GM18861 (cell line): Measurements from ENCODE around the gene MANF.

ENCODE experiments used
- ATAC-seq: cut with Tn5 transposase; IDR thresholded peaks from one replicate; pipeline ENCODE4 v1.9.1; 2021; ENCODE audit not compliant: unreplicated experiment

Gene MANF

DNA sequence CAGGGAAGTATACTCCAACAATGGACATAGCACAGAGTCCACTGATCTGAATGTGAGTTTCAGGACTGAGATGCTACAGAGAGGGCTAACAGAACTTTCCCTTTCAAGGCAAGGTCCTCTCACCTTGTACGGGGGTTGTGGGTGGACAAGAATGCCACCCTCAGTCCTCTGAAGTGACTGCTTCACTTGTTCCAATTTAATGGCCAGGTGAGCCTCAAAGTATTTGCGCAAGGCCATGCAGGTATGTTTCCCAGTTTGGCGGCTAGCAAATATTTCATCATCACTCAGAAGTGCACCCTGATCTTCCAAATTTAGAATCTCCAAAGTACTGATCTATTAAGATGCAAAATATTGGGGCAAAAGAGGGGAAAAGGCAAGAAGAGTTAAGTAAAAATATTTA lies 44.0 kb downstream of the MANF start:
- ATAC-seq, result no peak

DNA sequence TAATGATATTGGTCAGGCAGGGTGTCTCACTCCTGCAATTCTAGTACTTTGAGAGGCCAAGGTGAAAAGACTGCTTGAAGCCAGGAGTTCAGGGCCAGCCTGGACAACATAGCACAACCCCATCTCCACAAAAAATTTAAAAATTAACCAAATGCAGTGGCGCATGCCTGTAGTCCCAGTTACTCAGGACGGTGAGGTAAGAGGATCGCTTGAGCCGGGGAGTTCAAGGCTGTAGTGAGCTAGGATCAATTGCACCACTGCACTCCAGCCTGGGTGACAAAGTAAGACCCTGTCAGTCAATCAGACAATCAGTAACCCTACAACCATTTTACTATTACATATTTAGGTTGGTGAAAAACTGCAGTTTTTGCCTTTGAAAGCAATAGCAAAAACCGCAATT lies 49.0 kb downstream of the MANF start:
- ATAC-seq, result no peak

DNA sequence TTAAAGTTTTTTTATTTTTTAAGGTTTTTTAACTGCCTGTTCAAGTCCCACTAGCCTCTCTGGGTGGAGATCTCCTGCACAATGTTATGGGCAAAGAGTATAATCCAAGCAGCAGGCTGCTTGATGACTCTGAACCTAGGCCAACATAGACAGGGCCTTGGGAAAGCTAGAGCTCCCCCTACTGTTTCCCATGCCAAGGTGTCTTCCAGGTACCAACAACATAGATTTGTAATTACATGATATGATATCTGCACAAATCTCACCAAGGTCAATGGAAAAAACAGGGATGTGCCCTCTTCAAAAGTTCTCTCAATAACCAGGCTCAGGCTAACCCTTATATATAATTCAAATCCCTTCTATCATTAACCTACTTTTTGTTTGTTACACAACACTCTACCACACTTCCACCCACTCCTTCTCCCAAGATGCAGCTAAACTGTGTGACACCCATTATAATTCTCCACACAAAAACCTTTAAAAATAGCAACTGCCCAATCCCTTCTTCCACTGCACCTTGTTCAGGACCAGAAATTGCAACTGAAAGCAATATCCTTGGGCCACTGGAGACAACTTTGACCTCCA lies 49.7 kb downstream of the MANF start:
- ATAC-seq, result no peak

DNA sequence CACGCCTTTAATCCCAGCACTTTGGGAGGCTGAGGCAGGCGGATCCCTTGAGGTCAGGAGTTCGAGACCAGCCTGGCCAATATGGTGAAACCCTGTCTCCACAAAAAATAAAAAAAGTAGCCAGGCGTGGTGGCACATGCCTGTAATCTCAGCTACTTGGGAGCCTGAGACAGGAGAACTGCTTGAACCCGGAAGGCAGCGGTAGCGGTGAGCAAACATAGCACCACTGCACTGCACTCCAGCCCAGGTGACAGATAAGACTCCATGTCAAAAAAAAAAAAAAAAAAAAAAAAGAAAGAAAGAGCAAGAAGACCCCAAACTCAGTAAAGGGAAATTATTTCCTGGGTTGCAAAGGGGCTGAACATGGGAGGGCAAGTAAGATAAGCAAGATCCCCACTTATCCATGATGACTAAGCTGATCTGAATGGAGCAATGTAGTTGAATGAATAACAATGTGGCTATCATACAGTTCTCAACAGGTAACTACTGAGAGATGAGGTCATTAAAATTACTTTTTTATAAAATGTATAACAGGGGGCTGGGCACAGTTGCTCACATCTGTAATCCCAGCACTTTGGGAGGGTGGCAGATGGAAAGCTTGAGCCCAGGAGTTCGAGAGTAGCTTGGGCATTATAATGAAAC lies 52.0 kb downstream of the MANF start:
- no peak for ATAC-seq
